ENCODE measurements around the gene DCX.

The DCX gene

GRCh38 chrX:111282991-111283390 is 129.0 kb downstream of the DCX start:
- no peak for DNase-seq (ENCODE audit: low spot score)
- Histone ChIP-seq H3K18ac (ENCODE audit: low read length) (no peak overlapping the region), H2BK12ac (ENCODE audit: low read length) (no peak overlapping the region), H2AK5ac (ENCODE audit: low read depth, low read length) (no peak overlapping the region), H2BK15ac (ENCODE audit: low read length) (no peak overlapping the region), H3K4me2 (ENCODE audit: insufficient read depth, low read length, poor library complexity, severe bottlenecking) (no peak overlapping the region), H3K79me1 (ENCODE audit: low read depth, low read length) (no peaks in the 10 kb centered on the region), H3K9me3 (replicated peaks in 1 of 2; ENCODE audit: control insufficient read depth in 2 of 2, insufficient read depth in 1 of 2, low read depth in 1 of 2, low read length in 2 of 2) (no peaks in the 10 kb centered on the region), H3K9ac (ENCODE audit: low read depth, low read length, poor library complexity) (no peak overlapping the region), H2BK5ac (ENCODE audit: low read length) (no peak overlapping the region), H3K14ac (ENCODE audit: low read length) (no peak overlapping the region), H3K27ac (replicated peaks; ENCODE audit: low read length) (no peak overlapping the region), H3K4me1 (ENCODE audit: control insufficient read depth in 2 of 2, insufficient read depth in 1 of 2, low read depth in 1 of 2, low read length in 2 of 2) (peaks cover 0 to 2% of the 10 kb centered on the region in 2 donors), H3K23ac (ENCODE audit: low read depth, low read length, poor library complexity) (no peak overlapping the region), H2AFZ (ENCODE audit: low read length) (no peak overlapping the region), H3K4ac (ENCODE audit: low read length) (no peak overlapping the region), H4K8ac (ENCODE audit: low read depth, low read length) (no peak overlapping the region), H3K36me3 (replicated peaks in 1 of 2; ENCODE audit: control insufficient read depth in 2 of 2, insufficient read depth in 2 of 2, low read length in 2 of 2) (no peaks in the 10 kb centered on the region), H2BK120ac (ENCODE audit: low read depth, low read length) (no peak overlapping the region), H4K91ac (ENCODE audit: low read depth, low read length, poor library complexity) (no peak overlapping the region), H3K27me3 (ENCODE audit: control insufficient read depth in 3 of 3, insufficient read depth in 3 of 3, low read depth in 1 of 3, low read length in 3 of 3) (peaks cover 0 to 3% (median 0%) of the 10 kb centered on the region in 3 experiments), H3K4me3 (ENCODE audit: low read length in 2 of 2) (no peak overlapping the region)
- no CpG with 5 or more reads among the region's 1 CpG for WGBS, 2 donors (ENCODE audit: extremely low coverage in 2 of 2, insufficient read length in 2 of 2, insufficient replicate concordance in 1 of 2)

- no peak for DNase-seq (ENCODE audit: low spot score)
- Histone ChIP-seq H2BK12ac (ENCODE audit: low read length) (no peak overlapping the region), H3K4ac (ENCODE audit: low read length) (no peak overlapping the region), H2AK5ac (ENCODE audit: low read depth, low read length) (no peak overlapping the region), H2BK120ac (ENCODE audit: low read depth, low read length) (no peak overlapping the region), H4K91ac (ENCODE audit: low read depth, low read length, poor library complexity) (no peak overlapping the region), H3K9me3 (replicated peaks in 1 of 2; ENCODE audit: control insufficient read depth in 2 of 2, insufficient read depth in 1 of 2, low read depth in 1 of 2, low read length in 2 of 2) (no peaks in the 10 kb centered on the region), H3K36me3 (replicated peaks in 1 of 2; ENCODE audit: control insufficient read depth in 2 of 2, insufficient read depth in 2 of 2, low read length in 2 of 2) (no peaks in the 10 kb centered on the region), H3K27me3 (ENCODE audit: control insufficient read depth in 3 of 3, insufficient read depth in 3 of 3, low read depth in 1 of 3, low read length in 3 of 3) (peaks cover 0 to 3% (median 0%) of the 10 kb centered on the region in 3 experiments), H2BK15ac (ENCODE audit: low read length) (no peak overlapping the region), H3K4me3 (ENCODE audit: low read length in 2 of 2) (no peak overlapping the region), H2AFZ (ENCODE audit: low read length) (no peak overlapping the region), H3K14ac (ENCODE audit: low read length) (no peak overlapping the region), H4K8ac (ENCODE audit: low read depth, low read length) (no peak overlapping the region), H3K4me1 (ENCODE audit: control insufficient read depth in 2 of 2, insufficient read depth in 1 of 2, low read depth in 1 of 2, low read length in 2 of 2) (peaks cover 0 to 2% of the 10 kb centered on the region in 2 donors), H3K23ac (ENCODE audit: low read depth, low read length, poor library complexity) (no peak overlapping the region), H3K4me2 (ENCODE audit: insufficient read depth, low read length, poor library complexity, severe bottlenecking) (no peak overlapping the region), H3K9ac (ENCODE audit: low read depth, low read length, poor library complexity) (no peak overlapping the region), H2BK5ac (ENCODE audit: low read length) (no peak overlapping the region), H3K27ac (replicated peaks; ENCODE audit: low read length) (no peak overlapping the region), H3K18ac (ENCODE audit: low read length) (no peak overlapping the region), H3K79me1 (ENCODE audit: low read depth, low read length) (no peaks in the 10 kb centered on the region)
- no CpG with 5 or more reads among the region's 6 CpGs for WGBS, 2 donors (ENCODE audit: extremely low coverage in 2 of 2, insufficient read length in 2 of 2, insufficient replicate concordance in 1 of 2)
Observed at GRCh38 chrX:111282139-111282538, 129.9 kb downstream of the DCX start.

- Histone ChIP-seq H2BK15ac (ENCODE audit: low read length) (no peak within 1 kb of the TSS), H3K27me3 (ENCODE audit: control insufficient read depth in 3 of 3, insufficient read depth in 3 of 3, low read depth in 1 of 3, low read length in 3 of 3) (peaks cover 0 to 23% (median 0%) of the 10 kb centered on the region in 3 experiments), H3K4me1 (ENCODE audit: control insufficient read depth in 2 of 2, insufficient read depth in 1 of 2, low read depth in 1 of 2, low read length in 2 of 2) (peaks cover 0 to 2% of the 10 kb centered on the region in 2 donors), H3K4ac (ENCODE audit: low read length) (no peak within 1 kb of the TSS), H3K27ac (replicated peaks; ENCODE audit: low read length) (no peak within 1 kb of the TSS), H3K4me3 (ENCODE audit: low read length in 2 of 2) (peak within 1 kb of the TSS in 1 of 2 donors; percentile 75), H3K23ac (ENCODE audit: low read depth, low read length, poor library complexity) (no peak within 1 kb of the TSS), H4K8ac (ENCODE audit: low read depth, low read length) (no peak within 1 kb of the TSS), H2AK5ac (ENCODE audit: low read depth, low read length) (no peak within 1 kb of the TSS), H3K18ac (ENCODE audit: low read length) (no peak within 1 kb of the TSS), H3K4me2 (ENCODE audit: insufficient read depth, low read length, poor library complexity, severe bottlenecking) (peak within 1 kb of the TSS; percentile 43), H2BK120ac (ENCODE audit: low read depth, low read length) (no peak within 1 kb of the TSS), H4K91ac (ENCODE audit: low read depth, low read length, poor library complexity) (no peak within 1 kb of the TSS), H3K9me3 (replicated peaks in 1 of 2; ENCODE audit: control insufficient read depth in 2 of 2, insufficient read depth in 1 of 2, low read depth in 1 of 2, low read length in 2 of 2) (no peaks in the 10 kb centered on the region), H2AFZ (ENCODE audit: low read length) (no peak within 1 kb of the TSS), H3K9ac (ENCODE audit: low read depth, low read length, poor library complexity) (no peak within 1 kb of the TSS), H3K79me1 (ENCODE audit: low read depth, low read length) (no peaks in the 10 kb centered on the region), H3K14ac (ENCODE audit: low read length) (no peak within 1 kb of the TSS), H2BK5ac (ENCODE audit: low read length) (no peak within 1 kb of the TSS), H2BK12ac (ENCODE audit: low read length) (no peak within 1 kb of the TSS), H3K36me3 (replicated peaks in 1 of 2; ENCODE audit: control insufficient read depth in 2 of 2, insufficient read depth in 2 of 2, low read length in 2 of 2) (no peaks in the 10 kb centered on the region)
- no CpG with 5 or more reads among the region's 8 CpGs for WGBS, 2 donors (ENCODE audit: extremely low coverage in 2 of 2, insufficient read length in 2 of 2, insufficient replicate concordance in 1 of 2)
- DNase-seq (ENCODE audit: low spot score), result peak; percentile 8
Observed at GRCh38 chrX:111270339-111270738, 141.7 kb downstream of the DCX start, which contains the start of gene CAPN6. Gene CAPN6, minus strand, starts transcription at chrX:111270483. Its CDS starts 6,547 bp downstream, at chrX:111263936.

GRCh38 chrX:111268506-111268905 is 143.5 kb downstream of the DCX start:
- no peak overlapping the region for H2BK5ac ChIP-seq (ENCODE audit: low read length)
- H3K4ac ChIP-seq (ENCODE audit: low read length), result no peak overlapping the region
- no peak overlapping the region for H4K8ac ChIP-seq (ENCODE audit: low read depth, low read length)
- peaks cover 0 to 21% (median 0%) of the 10 kb centered on the region in 3 experiments for H3K27me3 ChIP-seq (ENCODE audit: control insufficient read depth in 3 of 3, insufficient read depth in 3 of 3, low read depth in 1 of 3, low read length in 3 of 3)
- H3K4me2 ChIP-seq (ENCODE audit: insufficient read depth, low read length, poor library complexity, severe bottlenecking), result no peak overlapping the region
- H2BK15ac ChIP-seq (ENCODE audit: low read length), result no peak overlapping the region
- no peak for DNase-seq (ENCODE audit: low spot score)
- no peaks in the 10 kb centered on the region for H3K79me1 ChIP-seq (ENCODE audit: low read depth, low read length)
- WGBS, 2 donors (ENCODE audit: extremely low coverage in 2 of 2, insufficient read length in 2 of 2, insufficient replicate concordance in 1 of 2), result no CpG with 5 or more reads among the region's 2 CpGs
- no peak overlapping the region for H3K27ac ChIP-seq (replicated peaks; ENCODE audit: low read length)
- H2BK120ac ChIP-seq (ENCODE audit: low read depth, low read length), result no peak overlapping the region
- H2BK12ac ChIP-seq (ENCODE audit: low read length), result no peak overlapping the region
- H3K23ac ChIP-seq (ENCODE audit: low read depth, low read length, poor library complexity), result no peak overlapping the region
- no peak overlapping the region for H2AFZ ChIP-seq (ENCODE audit: low read length)
- H3K36me3 ChIP-seq (replicated peaks in 1 of 2; ENCODE audit: control insufficient read depth in 2 of 2, insufficient read depth in 2 of 2, low read length in 2 of 2), result no peaks in the 10 kb centered on the region
- no peak overlapping the region for H4K91ac ChIP-seq (ENCODE audit: low read depth, low read length, poor library complexity)
- H3K9me3 ChIP-seq (replicated peaks in 1 of 2; ENCODE audit: control insufficient read depth in 2 of 2, insufficient read depth in 1 of 2, low read depth in 1 of 2, low read length in 2 of 2), result no peaks in the 10 kb centered on the region
- H3K14ac ChIP-seq (ENCODE audit: low read length), result no peak overlapping the region
- no peak overlapping the region for H3K9ac ChIP-seq (ENCODE audit: low read depth, low read length, poor library complexity)
- no peak overlapping the region for H3K18ac ChIP-seq (ENCODE audit: low read length)
- H2AK5ac ChIP-seq (ENCODE audit: low read depth, low read length), result no peak overlapping the region
- no peak overlapping the region for H3K4me3 ChIP-seq (ENCODE audit: low read length in 2 of 2)
- peaks cover 0 to 2% of the 10 kb centered on the region in 2 donors for H3K4me1 ChIP-seq (ENCODE audit: control insufficient read depth in 2 of 2, insufficient read depth in 1 of 2, low read depth in 1 of 2, low read length in 2 of 2)

Data from neuronal stem cell (in vitro differentiated cells).